K562 (cell line): ENCODE data around the gene ARRB2.

ENCODE experiments used
- CREM ChIP-seq: IDR thresholded peaks from 2 replicates; pipeline ENCODE4 v1.6.1; 2014; ENCODE audit warnings: antibody characterized with exemption, low read depth
- IRF2 ChIP-seq: sonication (generic); formaldehyde crosslinking; IDR thresholded peaks from 2 replicates; pipeline ENCODE4 v1.8.1; 2022; ENCODE audit warnings: mild to moderate bottlenecking, missing genetic modification reagents
- KLF1 ChIP-seq: fragments of 450-650 bp; IDR thresholded peaks from 2 replicates; pipeline ENCODE4 v1.6.1; 2016; ENCODE audit warnings: missing genetic modification characterization, missing compliant biosample characterization
- LARP7 ChIP-seq: fragments of 450-650 bp; IDR thresholded peaks from 2 replicates; pipeline ENCODE4 v1.6.1; 2016
- MAFK ChIP-seq: IDR thresholded peaks from 2 replicates; pipeline ENCODE4 v1.6.1; 2011; ENCODE audit warnings: low read length, improper control_type of control experiment
- MED1 ChIP-seq: sonication (generic); formaldehyde crosslinking; IDR thresholded peaks from 2 replicates; pipeline ENCODE4 v1.8.1; 2023; ENCODE audit warnings: missing genetic modification reagents, borderline replicate concordance
- POLR2AphosphoS2 ChIP-seq: IDR thresholded peaks from 2 replicates; pipeline ENCODE4 v1.6.1; 2012; ENCODE audit warnings: low read length, improper control_type of control experiment
- SMARCA4 ChIP-seq: fragments of 450-650 bp; IDR thresholded peaks from 2 replicates; pipeline ENCODE4 v1.6.1; 2016
- TGIF2 ChIP-seq: sonication (generic); formaldehyde crosslinking; IDR thresholded peaks from 2 replicates; pipeline ENCODE4 v1.8.1; 2022; ENCODE audit warnings: mild to moderate bottlenecking, missing genetic modification reagents, moderate library complexity
- XRCC5 ChIP-seq: fragments of 200-400 bp; formaldehyde crosslinking; IDR thresholded peaks from 2 replicates; pipeline ENCODE4 v1.6.1; 2017; ENCODE audit warnings: low read depth, mild to moderate bottlenecking, low read length
- ZNF165 ChIP-seq: fragments of 250-450 bp; sonication (Bioruptor Pico); IDR thresholded peaks from 2 replicates; pipeline ENCODE4 v1.4.0; 2020; ENCODE audit warnings: borderline replicate concordance
- ZNF23 ChIP-seq: fragments of 250-450 bp; sonication (Bioruptor Pico); IDR thresholded peaks from 2 replicates; pipeline ENCODE4 v1.4.0; 2020; ENCODE audit warnings: mild to moderate bottlenecking
- TF ChIP-seq, protein P1 (sequence below): fragments of 250-450 bp; sonication (Bioruptor Pico); IDR thresholded peaks from 2 replicates; pipeline ENCODE4 v1.4.0; 2020; ENCODE audit warnings: mild to moderate bottlenecking, moderate library complexity

DNA sequence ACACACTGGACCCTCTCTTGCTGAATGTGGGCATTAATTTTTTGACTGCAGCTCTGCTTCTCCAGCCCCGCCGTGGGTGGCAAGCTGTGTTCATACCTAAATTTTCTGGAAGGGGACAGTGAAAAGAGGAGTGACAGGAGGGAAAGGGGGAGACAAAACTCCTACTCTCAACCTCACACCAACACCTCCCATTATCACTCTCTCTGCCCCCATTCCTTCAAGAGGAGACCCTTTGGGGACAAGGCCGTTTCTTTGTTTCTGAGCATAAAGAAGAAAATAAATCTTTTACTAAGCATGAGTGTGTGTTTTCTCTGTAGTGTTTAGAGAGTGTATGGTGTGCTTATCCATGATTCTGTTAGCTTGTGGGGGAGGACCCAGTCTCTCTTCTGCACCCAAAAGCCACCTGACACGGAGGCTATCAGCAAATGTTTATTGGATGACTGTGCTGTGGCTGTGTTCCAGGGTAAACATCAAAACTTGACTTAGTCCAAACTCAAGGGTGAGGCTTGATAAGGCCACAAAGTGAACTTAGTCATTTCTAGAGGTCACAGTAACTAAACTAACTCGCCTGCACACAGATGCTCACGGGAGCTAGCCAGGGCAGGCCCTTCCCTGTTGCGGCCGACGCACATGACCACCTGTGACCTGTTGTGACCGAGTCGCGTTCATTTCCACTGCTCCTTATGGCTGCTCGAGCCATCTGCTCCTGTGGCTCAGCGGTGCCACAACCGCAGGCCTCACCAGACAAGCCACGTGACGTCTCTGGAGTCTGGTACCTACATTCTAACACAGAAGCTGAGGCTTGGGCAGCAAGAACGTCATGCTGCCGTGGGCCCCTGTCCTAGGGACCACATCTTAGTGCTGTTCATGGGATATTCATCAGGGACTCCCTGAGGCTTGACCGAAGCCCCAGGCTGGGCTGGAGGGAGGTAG lies 11.0 kb downstream of the ARRB2 start:
- TF ChIP-seq MAFK, result peak; percentile 38; the same call in 1 of the 2 replicates
- no peak for TF ChIP-seq ZNF165 (CRISPR knock-in tag)
- TF ChIP-seq IRF2 (CRISPR knock-in tag), result no peak
- peak; percentile 80 for TF ChIP-seq SMARCA4
- TF ChIP-seq, protein P1, sequence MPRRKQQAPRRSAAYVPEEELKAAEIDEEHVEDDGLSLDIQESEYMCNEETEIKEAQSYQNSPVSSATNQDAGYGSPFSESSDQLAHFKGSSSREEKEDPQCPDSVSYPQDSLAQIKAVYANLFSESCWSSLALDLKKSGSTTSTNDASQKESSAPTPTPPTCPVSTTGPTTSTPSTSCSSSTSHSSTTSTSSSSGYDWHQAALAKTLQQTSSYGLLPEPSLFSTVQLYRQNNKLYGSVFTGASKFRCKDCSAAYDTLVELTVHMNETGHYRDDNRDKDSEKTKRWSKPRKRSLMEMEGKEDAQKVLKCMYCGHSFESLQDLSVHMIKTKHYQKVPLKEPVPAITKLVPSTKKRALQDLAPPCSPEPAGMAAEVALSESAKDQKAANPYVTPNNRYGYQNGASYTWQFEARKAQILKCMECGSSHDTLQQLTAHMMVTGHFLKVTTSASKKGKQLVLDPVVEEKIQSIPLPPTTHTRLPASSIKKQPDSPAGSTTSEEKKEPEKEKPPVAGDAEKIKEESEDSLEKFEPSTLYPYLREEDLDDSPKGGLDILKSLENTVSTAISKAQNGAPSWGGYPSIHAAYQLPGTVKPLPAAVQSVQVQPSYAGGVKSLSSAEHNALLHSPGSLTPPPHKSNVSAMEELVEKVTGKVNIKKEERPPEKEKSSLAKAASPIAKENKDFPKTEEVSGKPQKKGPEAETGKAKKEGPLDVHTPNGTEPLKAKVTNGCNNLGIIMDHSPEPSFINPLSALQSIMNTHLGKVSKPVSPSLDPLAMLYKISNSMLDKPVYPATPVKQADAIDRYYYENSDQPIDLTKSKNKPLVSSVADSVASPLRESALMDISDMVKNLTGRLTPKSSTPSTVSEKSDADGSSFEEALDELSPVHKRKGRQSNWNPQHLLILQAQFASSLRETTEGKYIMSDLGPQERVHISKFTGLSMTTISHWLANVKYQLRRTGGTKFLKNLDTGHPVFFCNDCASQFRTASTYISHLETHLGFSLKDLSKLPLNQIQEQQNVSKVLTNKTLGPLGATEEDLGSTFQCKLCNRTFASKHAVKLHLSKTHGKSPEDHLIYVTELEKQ (CRISPR knock-in tag), result no peak
- TF ChIP-seq LARP7, result no peak
- no peak for TF ChIP-seq MED1 (CRISPR knock-in tag)
- TF ChIP-seq CREM, result peak; percentile 52; the same call in 1 of the 2 replicates
- TF ChIP-seq POLR2AphosphoS2, result no peak
- no peak for TF ChIP-seq TGIF2 (CRISPR knock-in tag)
- TF ChIP-seq ZNF23 (CRISPR knock-in tag), result no peak
- no peak for TF ChIP-seq XRCC5
- no peak for TF ChIP-seq KLF1 (tag)
